Left renal pelvis (tissue), 4 donors: ENCODE results near the gene CWC25. TPM values are rescaled to one million over a fixed set of nuclear protein-coding genes. Genes with fewer than 3 reads are reported as not detected.

Experiments
- polyA plus RNA-seq, 4 donors: library from polyadenylated mRNA; unstranded; fragments of 120-200 nt; gene quantifications; one replicate each; pipeline ENCODE4 v1.2.1, GENCODE V29; 2013; ENCODE audit not compliant: insufficient read length in 4 of 4

Gene CWC25
- polyA plus RNA-seq, 4 donors, result 22.1 to 30.5 (median 24.9) TPM

Other genes starting within 250 kb of the CWC25 start
- 1 to 10 TPM; 3.0 to 6.2 (median 4.9) TPM for gene SRCIN1, start 219.4 kb downstream of the CWC25 start, polyA plus RNA-seq
- 1 to 10 TPM; 1.1 to 1.6 (median 1.4) TPM for gene EPOP, start 150.4 kb downstream of the CWC25 start, polyA plus RNA-seq
- gene MLLT6, start 120.0 kb downstream of the CWC25 start, polyA plus RNA-seq, result 100 to 1,000 TPM in 1 of 4 donors, 10 to 100 TPM in 3; 64.1 to 137 (median 91.3) TPM
- 10 to 100 TPM; 10.3 to 15.4 (median 11.3) TPM for gene CISD3, start 95.0 kb downstream of the CWC25 start, polyA plus RNA-seq
- gene PCGF2, start 77.0 kb downstream of the CWC25 start, polyA plus RNA-seq, result 100 to 1,000 TPM in 1 of 4 donors, 10 to 100 TPM in 3; 71.4 to 103 (median 83.1) TPM
- gene PSMB3, start 72.6 kb downstream of the CWC25 start, polyA plus RNA-seq, result 100 to 1,000 TPM in 3 of 4 donors, 10 to 100 TPM in 1; 77.4 to 124 (median 113) TPM
- 10 to 100 TPM; 77.9 to 81.5 (median 79.8) TPM for gene PIP4K2B, start 25.8 kb downstream of the CWC25 start, polyA plus RNA-seq
- 1,000 to 10,000 TPM; 2,352 to 3,215 (median 2,597) TPM for gene RPL23, start 28.4 kb upstream of the CWC25 start, polyA plus RNA-seq
- 100 to 1,000 TPM; 140 to 149 (median 146) TPM for gene LASP1, start 44.7 kb upstream of the CWC25 start, polyA plus RNA-seq
- gene FBXO47, start 142.1 kb upstream of the CWC25 start, polyA plus RNA-seq, result not detected